Heart left ventricle (tissue), 13 donors: ENCODE results near the gene GTF2B.

Experiments
- POLR2A ChIP-seq, 2 donors: fragments of 450-650 bp; IDR thresholded peaks; one replicate each; pipeline ENCODE4 v1.6.1; 2017; ENCODE audit warnings: antibody characterized with exemption in 2 of 2, mild to moderate bottlenecking in 2 of 2, moderate library complexity in 2 of 2
- TF ChIP-seq, protein P1 (sequence below), 12 donors: fragments of 200-600 bp; sonication (generic) in 4 of 12; IDR thresholded peaks; one replicate each; pipeline versions ENCODE4 v1.5.0 to v1.8.0; 2018 to 2022; ENCODE audit warnings: antibody characterized with exemption in 12 of 12, mild to moderate bottlenecking in 5 of 12
- donor health status: ischemic (EF 13 %, LVEDD 7.1; RV severe dilation, severe dysfunction).
- donor health status: DM: no; HTN: yes; CAD: no.
- donor health status: DM: no; HTN: no; CAD: no.
- donor health status: ischemic (EF 25% LVEDD 6.9; RV normal size, moderate dysfunction).
- donor health status: ischemic (EF 25% LVEDD 5.7; RV mildly dilated, moderate dysfunction).
- donor health status: ischemic (EF 35%, LVEDD 5.7; RV mildly dilated, moderate dysfunction).
- donor health status: nonischemic (EF 11% LVEDD 7.7; RV severe dilation, severe dysfunction).
- donor health status: DM: yes; HTN: yes; CAD: no.
- donor health status: PGD.
- donor health status: ischemic (EF 29% LVEDD 5.4; RV normal size, mild dysfunction).
- donor health status: nonischemic (EF 23%, LVEDD 6.1; RV moderate dilation, normal function).

DNA sequence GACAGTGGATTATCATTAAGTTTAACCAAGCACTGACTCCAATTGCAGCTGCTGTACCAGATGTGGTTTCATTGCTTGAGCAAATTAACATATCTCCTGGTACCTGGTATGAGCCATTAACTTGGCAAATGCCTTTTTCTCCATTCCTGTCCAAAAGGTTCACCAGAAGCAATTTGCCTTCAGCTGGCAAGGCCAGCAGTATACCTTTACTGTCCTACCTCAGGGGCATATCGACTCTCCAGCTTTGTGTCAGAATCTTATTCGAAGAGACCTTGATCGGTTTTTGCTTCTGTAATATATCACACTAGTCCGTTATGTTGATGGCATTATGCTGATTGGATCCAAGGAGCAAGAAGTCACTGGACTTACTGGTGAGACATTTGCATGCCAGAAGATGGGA is 9.5 kb upstream of the GTF2B start:
- TF ChIP-seq POLR2A (IDR thresholded peaks at IDR 0.05) = no peak
- TF ChIP-seq, protein P1, sequence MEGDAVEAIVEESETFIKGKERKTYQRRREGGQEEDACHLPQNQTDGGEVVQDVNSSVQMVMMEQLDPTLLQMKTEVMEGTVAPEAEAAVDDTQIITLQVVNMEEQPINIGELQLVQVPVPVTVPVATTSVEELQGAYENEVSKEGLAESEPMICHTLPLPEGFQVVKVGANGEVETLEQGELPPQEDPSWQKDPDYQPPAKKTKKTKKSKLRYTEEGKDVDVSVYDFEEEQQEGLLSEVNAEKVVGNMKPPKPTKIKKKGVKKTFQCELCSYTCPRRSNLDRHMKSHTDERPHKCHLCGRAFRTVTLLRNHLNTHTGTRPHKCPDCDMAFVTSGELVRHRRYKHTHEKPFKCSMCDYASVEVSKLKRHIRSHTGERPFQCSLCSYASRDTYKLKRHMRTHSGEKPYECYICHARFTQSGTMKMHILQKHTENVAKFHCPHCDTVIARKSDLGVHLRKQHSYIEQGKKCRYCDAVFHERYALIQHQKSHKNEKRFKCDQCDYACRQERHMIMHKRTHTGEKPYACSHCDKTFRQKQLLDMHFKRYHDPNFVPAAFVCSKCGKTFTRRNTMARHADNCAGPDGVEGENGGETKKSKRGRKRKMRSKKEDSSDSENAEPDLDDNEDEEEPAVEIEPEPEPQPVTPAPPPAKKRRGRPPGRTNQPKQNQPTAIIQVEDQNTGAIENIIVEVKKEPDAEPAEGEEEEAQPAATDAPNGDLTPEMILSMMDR (IDR thresholded peaks at IDR 0.05) = no peak
